ENCODE measurements around the gene EMID1.

EMID1 gene

DNA sequence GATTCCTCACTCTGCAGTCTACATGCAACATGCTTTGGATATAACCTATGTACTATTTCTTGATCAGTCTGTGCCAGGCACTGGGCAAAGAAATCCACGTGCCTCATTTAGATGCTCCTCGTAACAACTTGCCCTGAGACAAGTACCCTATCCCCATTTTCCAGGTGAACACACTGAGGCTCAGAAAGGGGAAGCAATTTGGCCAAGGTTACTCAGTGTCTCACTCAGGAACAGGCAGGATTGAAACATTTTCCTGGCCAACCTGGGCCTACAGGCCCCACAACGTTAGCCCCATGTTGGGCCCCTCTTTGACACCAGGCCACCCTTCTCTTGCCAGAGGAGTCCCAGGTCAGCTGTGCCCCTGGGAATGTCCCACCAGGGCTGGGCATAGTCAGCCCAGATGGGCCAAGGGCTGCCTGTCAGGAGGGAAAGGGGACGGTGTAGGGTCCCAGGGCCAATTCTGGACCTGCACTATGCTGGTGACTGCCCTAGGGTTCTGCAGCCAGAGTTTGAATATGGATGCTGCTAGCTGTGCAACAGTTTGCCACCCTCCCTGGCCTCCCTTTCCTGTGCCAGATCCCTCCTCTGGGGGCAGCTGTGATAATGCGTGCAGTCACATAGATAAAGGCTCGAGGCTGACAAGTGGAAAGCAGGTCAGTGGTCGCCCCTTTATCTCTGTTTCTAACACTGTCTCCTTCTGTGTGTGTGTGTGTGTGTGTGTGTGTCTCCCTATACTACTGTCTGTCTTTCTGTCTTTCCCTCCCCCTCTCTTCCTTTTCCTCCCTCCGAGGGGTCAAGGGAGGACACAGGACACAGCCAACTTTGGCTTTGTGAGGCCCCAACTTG, 10.4 kb upstream of the EMID1 start:
- no peak for DNase-seq (ENCODE audit: low read depth)

DNA sequence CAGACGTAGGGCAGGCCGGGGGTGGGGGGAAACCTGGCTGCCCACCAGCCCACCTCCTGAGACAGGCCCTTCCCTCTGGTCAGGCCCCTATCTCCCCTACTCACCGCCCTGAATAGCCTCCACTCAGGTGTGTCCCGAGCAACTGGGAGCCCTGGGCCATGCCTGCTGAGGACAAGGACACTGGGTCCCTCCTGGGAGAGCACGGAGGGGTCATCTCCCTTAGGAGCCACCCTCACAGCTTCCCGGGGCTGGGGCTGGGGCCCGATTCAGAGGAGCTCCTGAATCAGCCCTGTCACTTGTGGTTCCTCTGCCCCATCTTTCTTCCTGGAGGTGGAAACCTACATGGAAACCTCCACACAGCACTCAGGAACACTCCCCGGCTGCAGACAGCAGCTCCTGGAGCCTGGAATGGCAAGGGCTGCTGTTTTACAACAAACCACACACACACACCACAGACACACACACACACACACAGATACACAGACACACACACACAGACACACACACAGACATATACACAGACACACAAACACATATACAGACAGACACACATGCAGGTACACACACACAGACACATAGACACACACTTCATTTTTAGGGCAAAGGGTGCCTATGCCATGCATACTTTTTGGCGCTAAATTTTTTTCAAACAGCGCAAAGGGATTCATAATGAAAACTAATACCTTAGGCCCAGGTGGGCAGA, 9.6 kb upstream of the EMID1 start:
- no peak for DNase-seq (ENCODE audit: low read depth)

DNA sequence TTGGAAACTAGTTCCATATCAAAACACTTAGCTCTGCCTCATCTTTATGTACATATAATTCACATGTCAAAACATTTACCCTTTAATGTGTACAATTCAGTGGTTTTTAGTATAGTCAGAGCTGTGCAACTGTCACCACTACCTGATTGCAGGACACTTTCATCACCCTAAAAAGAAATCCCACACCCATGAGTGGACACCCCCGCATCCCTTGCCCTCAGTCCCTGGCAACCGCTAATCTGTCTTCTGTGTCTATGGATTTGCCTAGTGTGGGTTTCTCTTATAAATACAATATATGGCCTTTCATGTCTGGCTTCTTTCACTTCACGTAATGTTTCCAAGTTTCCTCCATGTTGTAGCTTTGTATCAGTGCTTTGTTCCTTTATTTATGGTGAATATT, 8.6 kb upstream of the EMID1 start:
- no peak for DNase-seq (ENCODE audit: low read depth)

DNA sequence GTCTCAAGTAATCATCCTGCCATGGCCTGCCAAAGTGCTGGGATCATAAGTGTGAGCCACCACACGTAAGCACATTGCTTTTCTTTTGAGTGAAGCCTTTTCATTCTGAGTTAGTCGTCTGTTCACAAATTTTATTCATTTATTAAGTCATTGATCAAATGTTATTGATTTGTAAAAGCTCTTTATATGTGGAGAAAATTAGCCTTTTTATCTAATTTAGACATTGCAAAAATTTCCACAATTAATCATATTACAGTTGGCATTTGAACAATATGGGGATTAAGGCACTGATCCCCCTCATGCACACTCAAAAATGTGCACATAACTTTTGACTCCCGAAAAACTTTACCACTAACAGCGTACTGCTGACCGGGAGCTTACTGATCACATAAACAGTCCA, 7.5 kb upstream of the EMID1 start:
- no peak for DNase-seq (ENCODE audit: low read depth)

DNA sequence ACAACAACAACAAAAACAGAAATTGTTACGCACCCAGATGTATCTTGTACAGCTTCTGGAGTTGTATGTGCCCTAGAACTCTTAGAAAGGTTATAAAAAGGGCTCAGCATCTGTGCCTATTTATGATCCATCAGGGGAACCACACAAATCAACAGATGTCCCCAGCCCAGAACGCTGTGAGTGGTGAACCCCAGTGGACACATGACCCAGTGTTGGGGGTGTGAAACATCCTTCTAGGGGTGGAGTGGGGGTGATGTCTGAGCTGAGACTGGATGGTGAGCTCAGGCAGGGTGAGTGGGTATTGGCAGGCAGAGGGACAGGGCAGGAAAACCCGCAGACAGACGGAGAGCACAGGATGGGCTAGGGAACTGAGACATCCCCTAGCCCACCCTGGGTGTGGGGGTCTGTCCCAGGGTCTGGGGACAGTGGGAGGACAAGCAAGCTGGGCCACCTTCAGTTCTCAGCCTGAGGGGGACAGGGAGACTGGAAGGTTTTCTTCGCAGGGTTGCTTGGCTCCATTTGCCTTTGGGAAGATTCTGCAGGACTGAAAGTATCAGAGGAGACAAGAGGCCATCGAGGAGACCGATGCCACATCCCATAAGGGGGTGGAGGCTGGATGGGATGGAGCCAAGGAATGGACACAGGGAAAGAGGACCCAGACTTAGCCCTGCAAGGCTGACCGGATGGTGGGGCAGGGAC, 5.8 kb upstream of the EMID1 start:
- DNase-seq (ENCODE audit: low read depth) = no peak

DNA sequence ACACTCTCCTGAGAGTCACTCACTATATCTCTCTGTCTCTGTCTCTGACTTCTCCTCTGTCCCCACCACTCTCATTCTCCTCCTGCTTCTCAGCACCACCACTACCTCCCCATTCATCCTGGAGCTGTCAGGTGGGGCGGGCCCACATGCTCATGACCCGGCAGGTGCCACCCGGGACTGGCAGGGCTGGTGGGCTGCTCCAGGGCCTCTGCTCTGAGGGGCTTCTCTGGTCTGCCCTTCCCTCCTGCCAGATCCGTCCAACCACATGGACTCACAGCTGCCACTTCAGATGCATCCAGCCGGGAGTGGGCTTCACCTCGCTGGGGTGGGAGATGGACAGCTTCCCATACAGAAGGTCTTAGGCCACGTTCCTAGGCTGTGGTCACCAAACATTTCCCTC, 4.8 kb upstream of the EMID1 start:
- DNase-seq (ENCODE audit: low read depth) = no peak

DNA sequence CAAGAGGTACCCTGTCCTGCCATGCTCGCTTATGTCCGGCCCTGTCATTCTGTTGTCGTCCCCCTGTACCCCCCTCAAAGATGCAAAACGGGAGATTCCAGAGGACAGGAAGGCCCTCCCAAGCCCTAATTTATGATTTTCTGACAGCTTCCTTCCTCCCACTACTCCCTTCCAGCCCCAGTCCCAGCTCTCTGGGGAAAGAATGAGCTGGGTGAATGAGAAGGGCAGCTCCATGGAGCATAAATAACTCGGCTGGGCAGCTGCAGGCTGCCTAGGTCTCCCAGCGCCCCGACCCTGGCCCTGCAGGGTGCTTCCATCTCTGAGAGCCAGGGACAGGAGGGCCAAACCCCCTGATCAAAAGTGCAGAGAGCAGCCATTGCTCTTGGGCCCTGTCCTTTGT, 3.9 kb upstream of the EMID1 start:
- DNase-seq (ENCODE audit: low read depth) = no peak

DNA sequence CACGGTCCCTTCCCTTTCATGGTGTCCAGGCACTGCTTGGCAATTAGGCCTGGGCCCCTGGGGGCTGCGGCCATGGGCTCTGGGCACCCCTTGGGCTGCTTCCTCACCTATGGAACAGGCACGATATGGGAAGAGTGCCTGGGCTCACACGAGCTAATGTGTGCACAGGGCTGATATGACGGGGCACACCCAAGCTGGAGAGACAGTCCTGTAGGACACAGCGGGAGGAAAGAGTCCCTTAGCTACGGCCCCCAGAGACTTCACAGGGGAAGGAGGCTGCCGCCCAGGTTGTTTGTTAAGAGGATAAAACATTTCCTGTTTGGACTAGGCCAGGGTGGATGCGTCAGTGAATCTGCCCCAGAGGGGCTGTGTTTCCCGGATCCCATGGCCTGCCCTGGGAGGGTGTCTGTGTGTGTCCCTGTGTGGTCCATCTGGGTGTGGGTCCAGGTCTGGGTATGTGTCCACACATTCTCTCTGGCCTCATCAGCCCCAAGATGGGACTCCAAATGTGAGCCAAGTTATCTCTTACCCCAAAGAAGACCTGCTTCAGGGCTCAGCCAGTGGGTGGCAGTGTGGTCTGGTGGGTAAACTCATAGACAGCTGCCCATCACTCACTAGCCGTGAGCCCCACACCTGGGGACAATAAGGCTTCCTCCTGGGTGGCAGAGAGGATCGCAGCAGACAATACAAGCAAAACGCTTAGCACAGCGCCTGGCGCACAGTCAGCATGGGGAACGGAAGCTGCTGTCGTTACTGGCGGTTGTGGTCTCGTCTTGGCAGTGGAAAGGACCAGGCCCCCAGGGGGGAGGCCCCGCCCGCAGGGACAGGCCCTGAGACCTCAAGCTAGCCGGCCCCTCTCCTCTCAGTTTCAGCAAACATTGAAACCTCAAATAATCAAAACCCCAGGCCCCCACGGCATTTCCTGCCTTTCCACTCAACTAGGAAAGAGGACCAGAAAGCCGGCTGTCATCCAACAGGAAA, 3.2 kb upstream of the EMID1 start:
- DNase-seq (ENCODE audit: low read depth) = peak; percentile 25

DNA sequence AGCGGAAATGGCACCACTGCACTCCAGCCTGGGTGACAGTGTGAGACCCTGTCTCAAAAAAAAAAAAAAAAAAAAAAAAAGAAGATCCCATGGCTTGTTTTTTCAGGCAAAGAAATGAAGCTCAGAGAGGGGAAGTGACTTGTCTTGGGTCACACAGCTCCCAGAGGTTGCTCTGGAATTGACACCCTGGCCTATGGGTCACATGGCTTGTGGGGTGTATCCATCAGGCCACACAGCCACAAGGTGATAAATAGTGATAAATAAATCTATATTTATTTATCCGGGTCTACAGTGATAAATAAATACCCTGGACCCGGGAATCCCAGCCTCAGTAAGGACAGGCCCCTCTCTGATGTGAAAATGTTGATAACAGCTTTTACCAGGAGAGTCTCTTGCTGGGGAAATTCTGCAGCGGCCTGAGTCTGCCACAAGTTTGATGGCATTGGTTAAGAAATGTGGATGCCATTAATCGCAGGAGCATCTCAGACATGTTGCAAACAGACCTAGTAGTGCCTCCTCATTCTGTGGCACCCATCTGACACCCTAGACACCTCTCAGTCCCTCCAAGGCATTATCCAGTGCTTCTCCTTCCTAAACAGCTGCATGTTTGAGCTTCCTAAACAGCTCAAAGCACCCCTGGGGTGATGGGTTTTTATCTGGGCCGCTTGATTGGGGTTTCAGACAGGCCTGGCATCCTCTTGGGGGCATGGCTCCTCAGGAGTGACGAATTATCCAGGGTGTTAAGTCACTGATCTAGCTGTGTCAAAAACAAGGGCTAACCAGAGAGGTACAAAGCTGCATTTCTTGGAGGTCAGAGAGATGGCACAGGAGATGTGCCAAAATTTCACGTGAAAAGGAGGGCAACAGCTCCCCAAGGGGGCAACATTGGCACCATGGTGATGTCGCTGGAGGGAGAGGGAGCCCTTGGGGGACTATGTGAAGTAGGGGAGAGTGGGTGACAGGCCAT, 1.9 kb upstream of the EMID1 start:
- DNase-seq (ENCODE audit: low read depth) = no peak

DNA sequence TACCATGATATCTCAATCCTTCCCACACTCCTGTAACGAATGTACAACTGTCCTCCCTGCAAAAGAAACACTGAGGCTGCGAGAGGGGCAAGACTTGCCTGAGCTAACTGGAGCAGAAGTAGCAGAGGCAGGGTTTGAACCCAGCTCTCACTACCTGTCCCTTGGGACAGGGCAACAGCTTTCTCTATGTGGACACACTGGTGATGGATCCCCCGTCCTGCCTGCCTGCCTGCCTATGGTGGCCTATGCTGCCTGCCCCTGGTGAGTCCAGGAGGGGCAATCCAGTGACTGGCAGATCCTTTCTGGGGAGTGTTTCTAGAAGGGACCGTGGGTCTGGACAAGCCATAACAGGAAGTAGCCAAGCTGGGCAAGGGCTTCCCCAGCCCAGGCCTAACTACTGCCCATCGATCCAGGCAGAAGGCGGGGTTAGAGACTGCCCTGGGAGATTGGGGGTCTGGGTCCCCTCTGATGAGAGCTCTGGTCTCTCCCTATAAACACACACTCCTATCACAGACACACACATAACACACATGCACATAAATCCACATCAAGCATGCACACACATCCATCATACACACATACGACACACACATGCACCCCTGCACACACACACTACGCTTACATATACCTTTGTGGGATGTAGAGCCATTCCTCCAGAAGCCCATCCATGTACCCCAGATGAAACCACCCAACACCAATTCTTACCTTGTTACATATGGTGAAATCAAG, 1.1 kb upstream of the EMID1 start:
- no peak for DNase-seq (ENCODE audit: low read depth)

DNA sequence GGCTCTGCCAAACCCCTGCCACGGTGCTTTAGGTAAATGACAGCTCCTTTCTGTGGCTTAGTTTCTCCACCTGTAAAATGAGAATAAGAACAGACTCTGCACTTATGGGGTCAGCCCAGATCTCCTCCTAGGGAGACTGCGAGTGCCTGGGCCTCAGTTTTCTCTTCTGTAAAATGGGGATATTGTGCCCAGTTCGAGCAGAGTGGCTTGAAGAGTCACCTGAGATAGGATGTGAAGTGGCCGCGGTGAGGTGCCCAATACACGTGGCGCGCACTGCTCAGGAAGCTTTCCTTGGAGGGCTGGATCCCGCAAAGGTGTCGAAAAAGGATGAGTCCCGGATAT, 473 bp upstream of the EMID1 start:
- DNase-seq (ENCODE audit: low read depth) = no peak

DNA sequence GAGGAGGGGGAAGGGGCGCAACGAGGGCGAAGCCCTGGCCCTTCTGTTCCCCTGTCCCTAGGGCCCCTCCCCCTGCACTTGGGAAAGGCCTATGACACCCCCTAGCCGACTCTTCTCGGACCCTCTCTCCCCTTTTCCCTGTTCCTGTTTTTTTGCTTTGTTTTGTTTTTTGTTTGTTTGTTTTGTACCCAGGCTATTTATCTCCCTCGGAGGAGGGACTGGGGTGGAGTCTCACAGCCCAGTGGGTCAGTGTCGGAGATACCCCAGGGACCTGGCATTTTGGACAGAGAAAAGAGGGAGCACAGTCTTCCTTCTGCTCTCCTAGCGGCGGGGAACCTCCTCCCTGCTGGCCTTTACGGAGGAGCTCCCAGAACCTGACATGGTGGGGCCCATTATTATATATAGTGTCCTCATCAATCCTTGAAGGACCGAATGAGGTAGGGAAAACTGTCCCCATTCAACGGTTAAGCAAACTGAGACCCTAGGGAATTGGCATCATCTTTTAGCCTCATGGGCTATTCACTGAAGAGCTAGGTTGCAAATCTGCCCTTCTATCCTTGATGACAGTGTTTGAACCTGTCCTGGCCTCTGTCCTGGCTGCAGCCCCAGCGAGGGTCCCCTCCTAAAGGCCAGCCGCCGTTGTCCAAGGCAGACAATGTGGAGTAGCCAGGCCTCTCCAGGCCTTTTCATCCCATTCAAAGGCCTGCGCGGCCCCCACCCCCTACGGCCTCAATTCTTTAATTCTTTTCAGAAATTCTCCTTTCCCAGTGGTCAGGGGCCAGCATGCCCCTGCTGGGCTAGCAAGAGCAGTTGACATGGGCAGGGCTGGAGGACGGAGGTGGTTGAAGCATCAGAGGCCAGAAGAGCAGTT, 911 bp downstream of the EMID1 start:
- no peak for DNase-seq (ENCODE audit: low read depth)

DNA sequence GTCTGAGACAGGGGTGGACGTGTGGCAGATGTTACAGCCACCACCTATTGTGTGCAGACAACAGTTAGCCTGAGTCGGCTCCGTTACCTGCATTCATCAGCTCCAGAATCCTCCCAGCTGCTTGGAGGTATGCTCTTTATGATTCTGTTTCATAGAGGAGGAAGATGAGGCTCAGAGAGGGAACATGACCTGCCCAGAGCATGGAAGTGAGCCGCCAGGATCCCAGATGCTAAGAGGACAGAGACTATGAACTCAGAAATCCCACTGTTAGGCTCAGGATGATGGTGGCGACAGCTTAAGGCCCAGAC, 1.5 kb downstream of the EMID1 start:
- no peak for DNase-seq (ENCODE audit: low read depth)

DNA sequence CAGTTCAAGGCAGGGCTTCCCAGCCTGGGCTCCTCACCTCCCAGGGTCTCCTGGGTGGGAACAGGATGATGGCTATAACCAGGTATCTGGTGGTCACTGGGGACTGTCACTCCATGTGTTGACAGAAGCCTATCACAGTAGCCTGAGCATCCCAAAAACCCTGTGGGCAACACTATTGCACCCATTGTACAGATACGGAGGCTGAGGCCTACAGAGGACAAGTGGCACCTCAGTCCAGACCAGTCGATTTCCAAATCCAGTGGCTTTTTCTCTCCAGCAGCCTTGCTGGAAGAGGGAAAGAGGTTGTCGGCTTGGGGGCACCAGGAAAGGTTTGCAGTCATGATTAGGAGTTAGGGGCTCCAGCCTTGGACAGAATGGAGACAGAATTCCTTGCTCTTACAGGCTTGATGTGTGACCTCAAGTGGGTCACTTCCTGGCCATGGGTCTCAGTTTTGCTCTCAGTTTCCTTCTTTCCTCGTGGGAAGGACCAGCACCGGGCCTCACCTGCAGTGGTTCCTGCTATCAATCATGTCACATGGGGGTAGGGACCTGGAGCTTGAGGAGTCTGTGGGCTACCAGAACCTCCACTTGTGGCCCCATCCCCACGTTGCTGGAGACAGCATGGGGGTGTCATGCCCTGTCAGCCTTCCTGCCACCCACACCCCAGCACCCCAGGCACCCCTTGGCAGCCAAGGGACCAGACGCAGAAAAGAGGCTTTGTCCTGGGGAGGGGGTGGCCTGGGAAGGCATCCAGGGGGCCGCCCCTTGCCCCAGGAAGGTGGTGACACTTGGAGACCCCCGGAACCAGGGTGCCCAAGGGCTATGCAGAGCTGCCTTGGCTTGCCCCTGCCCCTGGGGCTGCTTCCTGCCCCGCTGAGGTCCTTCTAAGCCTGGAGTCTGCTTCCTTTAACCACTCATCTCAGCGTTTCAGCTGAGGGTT, 2.1 kb downstream of the EMID1 start:
- no peak for DNase-seq (ENCODE audit: low read depth)

DNA sequence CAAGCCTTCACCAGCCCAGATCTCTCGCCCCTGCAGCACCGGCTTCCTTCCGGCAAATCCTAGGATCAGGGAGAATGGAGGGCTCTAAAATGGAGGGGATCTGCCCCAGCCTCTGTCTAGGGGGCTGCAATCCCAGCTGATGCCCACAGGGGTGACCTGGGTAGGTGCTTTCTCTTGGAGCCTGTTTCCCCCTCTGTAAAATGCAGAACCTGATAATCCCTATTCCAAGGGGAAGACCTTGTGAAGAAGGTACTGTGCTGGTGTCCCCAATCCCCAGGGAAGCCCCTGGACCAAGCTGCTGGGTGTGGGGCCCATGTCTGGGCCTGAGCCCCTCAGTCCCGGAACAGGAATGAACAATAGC, 2.8 kb downstream of the EMID1 start:
- DNase-seq (ENCODE audit: low read depth) = no peak

DNA sequence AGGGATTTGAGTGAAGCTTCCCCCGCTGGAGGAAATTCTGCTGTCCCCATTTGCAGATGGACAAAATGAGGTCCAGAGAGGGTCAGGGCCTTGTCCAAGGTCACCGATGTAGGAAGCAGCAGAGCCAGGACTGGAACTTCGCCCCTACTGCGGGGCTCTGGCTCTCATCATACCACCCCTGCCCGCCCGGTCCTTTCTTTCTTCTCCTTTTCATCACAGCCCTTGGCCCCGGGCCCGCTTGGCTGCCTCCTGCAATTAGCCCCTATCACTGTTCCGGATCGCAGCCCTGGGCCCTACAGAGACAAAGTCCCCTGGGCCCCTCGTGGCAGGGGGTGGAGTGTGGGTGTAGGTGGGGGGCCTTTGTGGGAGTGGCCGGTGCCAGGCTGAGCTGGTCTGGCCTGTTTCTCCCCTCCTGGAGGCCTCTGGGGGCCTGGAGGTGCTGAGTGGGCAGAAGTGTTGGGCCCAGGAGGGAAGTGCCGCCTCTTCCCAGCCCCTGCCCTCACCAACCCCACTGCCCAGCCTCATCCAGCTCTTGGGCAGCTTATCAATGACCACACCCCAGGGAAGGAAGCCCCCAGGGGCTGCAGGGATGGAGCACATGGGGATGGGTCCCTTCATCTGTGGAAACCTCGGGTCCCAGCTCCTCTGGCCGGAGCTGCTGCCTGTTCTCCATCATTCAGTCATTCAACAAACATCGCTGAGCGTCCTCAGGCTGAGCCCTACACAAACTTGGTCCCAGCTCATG, 3.4 kb downstream of the EMID1 start:
- no peak for DNase-seq (ENCODE audit: low read depth)

DNA sequence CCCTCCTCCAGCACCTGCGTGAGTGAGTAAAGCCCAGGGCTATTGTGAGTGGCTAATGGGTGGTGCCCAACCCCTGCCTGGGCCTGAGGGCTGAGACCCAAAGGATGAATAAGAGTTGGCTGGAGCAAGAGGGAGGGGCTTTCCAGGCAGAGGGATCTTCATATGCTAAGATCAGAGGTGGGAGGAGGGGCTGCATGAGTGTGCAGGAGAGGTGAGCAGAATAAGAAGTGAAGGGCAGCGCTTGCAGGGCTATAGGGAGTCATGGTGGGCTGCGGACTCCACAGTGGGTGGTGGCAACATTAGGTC, 3.9 kb downstream of the EMID1 start:
- DNase-seq (ENCODE audit: low read depth) = no peak

DNA sequence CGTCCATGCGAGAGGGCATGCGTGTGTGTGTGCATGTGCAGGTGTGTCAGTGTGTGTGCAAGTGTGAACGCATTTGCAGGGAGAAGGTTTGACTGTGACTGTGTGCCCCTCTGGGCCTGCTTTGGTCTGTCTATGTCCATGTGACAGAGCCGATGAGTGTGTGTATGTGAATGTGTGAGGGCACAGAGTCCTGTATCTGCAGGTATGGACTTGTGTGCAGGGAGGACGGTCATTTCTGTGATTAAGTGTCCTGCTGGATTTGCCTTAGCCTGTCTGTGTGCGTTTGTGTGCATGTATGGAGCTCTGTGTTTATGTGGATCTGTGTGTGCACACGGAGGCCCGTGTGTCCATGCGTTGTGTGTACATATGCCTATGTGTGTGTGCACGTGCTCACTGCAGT, 5.4 kb downstream of the EMID1 start:
- no peak for DNase-seq (ENCODE audit: low read depth)

Data from stimulated activated CD8-positive, alpha-beta memory T cell treated with anti-CD3 and anti-CD28 coated beads, Interleukin-12 subunit alpha, Interleukin-12 subunit beta, amount 100 ng/mL, for 4 hours (primary cell).